Fibroblast of the conjunctiva (primary cell): ENCODE measurements around the gene MXI1.

Source experiments
- DNase-seq: peaks from one replicate; pipeline ENCODE4 v3.0.0-alpha.2; 2010; ENCODE audit warnings: low read depth

The MXI1 gene

GRCh38 chr10:110207011-110207804 is at the start of gene MXI1:
Gene MXI1 (plus strand): TSS chr10:110207605. CDS start chr10:110207809, 204 bp downstream.
- DNase-seq = peak; percentile 60

- no peak for DNase-seq
These were observed 49.1 kb upstream of the MXI1 start for GRCh38 chr10:110158051-110159005.

- no peak for DNase-seq
These were observed 47.3 kb upstream of the MXI1 start for GRCh38 chr10:110160081-110160480.

GRCh38 chr10:110160522-110160921 is 46.9 kb upstream of the MXI1 start:
- DNase-seq = no peak

GRCh38 chr10:110162741-110163145 is 44.7 kb upstream of the MXI1 start:
- DNase-seq = no peak

GRCh38 chr10:110163192-110163773 is 44.1 kb upstream of the MXI1 start:
- no peak for DNase-seq

GRCh38 chr10:110163841-110164240 is 43.6 kb upstream of the MXI1 start:
- no peak for DNase-seq

- no peak for DNase-seq
These were observed 42.2 kb upstream of the MXI1 start for GRCh38 chr10:110165239-110165638.

GRCh38 chr10:110167149-110167548 is 40.3 kb upstream of the MXI1 start:
- no peak for DNase-seq

GRCh38 chr10:110168601-110169481 is 38.6 kb upstream of the MXI1 start:
- DNase-seq = no peak

GRCh38 chr10:110169586-110169985 is 37.8 kb upstream of the MXI1 start:
- DNase-seq = no peak

- DNase-seq = no peak
These were observed 37.0 kb upstream of the MXI1 start for GRCh38 chr10:110170142-110170971.

GRCh38 chr10:110171032-110171431 is 36.4 kb upstream of the MXI1 start:
- no peak for DNase-seq

GRCh38 chr10:110172155-110172554 is 35.2 kb upstream of the MXI1 start:
- no peak for DNase-seq

- no peak for DNase-seq
These were observed 33.2 kb upstream of the MXI1 start for GRCh38 chr10:110174201-110174600.

- DNase-seq = no peak
These were observed 32.6 kb upstream of the MXI1 start for GRCh38 chr10:110174816-110175215.

GRCh38 chr10:110175406-110175805 is 32.0 kb upstream of the MXI1 start:
- DNase-seq = no peak

- DNase-seq = no peak
These were observed 31.0 kb upstream of the MXI1 start for GRCh38 chr10:110176141-110177030.

- DNase-seq = no peak
These were observed 28.2 kb upstream of the MXI1 start for GRCh38 chr10:110179220-110179619.

GRCh38 chr10:110181451-110181850 is 26.0 kb upstream of the MXI1 start:
- DNase-seq = no peak
